Testis (tissue), 3 donors: Measurements from ENCODE around the gene CDON. TPM values are rescaled to one million over a fixed set of nuclear protein-coding genes. Genes with fewer than 3 reads are reported as not detected.
"Not testable (repeated sequence)": the region's sequence is repeated elsewhere in the genome, so short reads cannot be mapped to it uniquely, and the experiment has no call there.

Experiments used
- DNase-seq: peaks from one replicate; pipeline ENCODE4 v3.0.0-alpha.2; 2019
- H3K27ac ChIP-seq, 2 donors: fragments of 200-600 bp; sonication (generic); one replicate each; pipeline ENCODE4 v1.5.1; 2019
- H3K27me3 ChIP-seq: fragments of 200-600 bp; sonication (generic); one replicate; pipeline ENCODE4 v1.5.1; 2019
- H3K36me3 ChIP-seq: fragments of 200-600 bp; sonication (generic); one replicate; pipeline ENCODE4 v1.5.1; 2017; ENCODE audit warnings: low read depth; ENCODE audit errors: missing control alignments
- H3K4me1 ChIP-seq: fragments of 200-600 bp; sonication (generic); one replicate; pipeline ENCODE4 v1.5.1; 2019
- H3K4me3 ChIP-seq, 2 donors: fragments of 200-600 bp; sonication (generic); one replicate each; pipeline ENCODE4 v1.5.1; 2017 to 2019
- H3K9me3 ChIP-seq: fragments of 200-600 bp; sonication (generic); one replicate; pipeline ENCODE4 v1.5.1; 2017
- POLR2A ChIP-seq: fragments of 450-650 bp; IDR thresholded peaks from one replicate; pipeline ENCODE4 v1.6.1; 2017; ENCODE audit warnings: antibody characterized with exemption, mild to moderate bottlenecking, moderate library complexity
- whole genome bisulfite sequencing, 2 donors: methylation state at CpG; one replicate each; pipeline ENCODE4 v1.1.5; 2018; 5-methylcytosine and 5-hydroxymethylcytosine counted together
- intact Hi-C: fragments of 100-400 bp; cut with DNase I; formaldehyde crosslinking; loops from one replicate; pipeline ENCODE4 v1.15.1; 2023; ENCODE audit warnings: low total_unique reads
- polyA plus RNA-seq: library from polyadenylated mRNA; stranded (reverse); fragments of 350-450 nt; fragmentation: Illumina TruSeq; extraction: RNeasy Lipid Tissue Mini Kit (QIAGEN cat#74804); gene quantifications from one replicate; pipeline ENCODE4 v1.2.3, GENCODE V29; 2014; ENCODE audit warnings: low read depth, low replicate concordance; ENCODE audit not compliant: insufficient read depth
- total RNA-seq, 2 donors: library from RNA; depleted of rRNA; stranded (reverse); fragments of >200 nt; gene quantifications; one replicate each; pipeline ENCODE4 v1.2.3, GENCODE V29; 2016
- TF ChIP-seq, protein P1 (sequence below), 3 experiments: fragments of 450-650 bp in 2 of 3; fragments of 200-600 bp in 1 of 3; sonication (generic) in 1 of 3; IDR thresholded peaks; one replicate each; pipeline ENCODE4 v1.5.1; 2016 to 2019; ENCODE audit warnings: antibody characterized with exemption in 3 of 3, mild to moderate bottlenecking in 2 of 3, moderate library complexity in 1 of 3

The CDON gene
- total and polyA plus RNA-seq, 3 donors from 2014 or later: 20.6 to 27.7 (median 23.9) TPM

DNA sequence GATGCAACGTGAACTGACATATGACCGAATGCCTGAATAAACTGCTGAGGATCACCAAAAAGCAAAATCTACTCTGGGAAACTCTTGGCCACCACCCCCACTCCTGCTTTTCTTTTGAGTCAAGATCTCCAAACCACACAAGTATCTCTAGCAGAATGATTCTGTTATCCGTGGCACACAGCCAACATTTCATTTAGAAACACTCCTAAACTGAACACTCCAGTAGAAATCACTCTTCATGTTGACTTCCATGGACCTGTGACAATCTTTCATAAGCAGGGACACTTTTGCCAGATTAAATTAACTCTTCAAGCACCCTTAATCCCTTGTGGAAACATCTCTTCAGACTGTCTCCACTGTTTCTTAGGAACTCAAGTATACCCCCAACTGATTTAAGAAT, 72.4 kb downstream of the CDON start:
- DNase-seq: peak; percentile 32
- 49 to 61% methylated on average over 3 of the region's 3 CpGs for WGBS, 2 donors
- no peak overlapping the region for H3K27ac ChIP-seq

DNA sequence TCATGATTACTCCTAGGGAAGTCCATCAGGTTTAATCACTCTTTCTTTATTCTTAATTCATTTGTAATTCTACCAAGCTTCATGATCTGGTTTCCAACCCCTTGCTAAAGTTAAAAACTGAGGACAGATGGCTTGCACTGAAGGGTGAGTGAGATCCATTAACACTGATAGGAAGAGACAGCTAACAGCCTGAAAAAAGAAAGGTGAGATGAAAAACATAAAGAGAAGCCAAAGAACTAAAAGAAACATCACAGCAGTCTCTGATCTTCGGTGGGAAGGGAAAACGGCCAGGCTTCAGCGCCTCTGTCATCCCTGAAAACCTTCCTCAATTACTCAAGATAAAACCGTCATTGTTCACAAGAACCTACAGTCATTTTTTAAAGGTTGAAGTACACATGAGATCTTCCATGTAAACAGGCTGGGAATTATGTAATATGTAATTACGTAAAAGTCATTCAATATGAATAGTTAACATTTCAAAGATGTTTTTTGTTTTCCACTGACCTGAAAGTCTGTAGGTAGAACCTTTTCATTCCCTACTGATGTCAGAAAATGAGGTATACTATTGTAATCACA, 75.5 kb downstream of the CDON start:
- DNase-seq: no peak
- intact Hi-C loops: no loop called here
- TF ChIP-seq POLR2A: no peak
- TF ChIP-seq, protein P1, sequence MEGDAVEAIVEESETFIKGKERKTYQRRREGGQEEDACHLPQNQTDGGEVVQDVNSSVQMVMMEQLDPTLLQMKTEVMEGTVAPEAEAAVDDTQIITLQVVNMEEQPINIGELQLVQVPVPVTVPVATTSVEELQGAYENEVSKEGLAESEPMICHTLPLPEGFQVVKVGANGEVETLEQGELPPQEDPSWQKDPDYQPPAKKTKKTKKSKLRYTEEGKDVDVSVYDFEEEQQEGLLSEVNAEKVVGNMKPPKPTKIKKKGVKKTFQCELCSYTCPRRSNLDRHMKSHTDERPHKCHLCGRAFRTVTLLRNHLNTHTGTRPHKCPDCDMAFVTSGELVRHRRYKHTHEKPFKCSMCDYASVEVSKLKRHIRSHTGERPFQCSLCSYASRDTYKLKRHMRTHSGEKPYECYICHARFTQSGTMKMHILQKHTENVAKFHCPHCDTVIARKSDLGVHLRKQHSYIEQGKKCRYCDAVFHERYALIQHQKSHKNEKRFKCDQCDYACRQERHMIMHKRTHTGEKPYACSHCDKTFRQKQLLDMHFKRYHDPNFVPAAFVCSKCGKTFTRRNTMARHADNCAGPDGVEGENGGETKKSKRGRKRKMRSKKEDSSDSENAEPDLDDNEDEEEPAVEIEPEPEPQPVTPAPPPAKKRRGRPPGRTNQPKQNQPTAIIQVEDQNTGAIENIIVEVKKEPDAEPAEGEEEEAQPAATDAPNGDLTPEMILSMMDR (IDR thresholded peaks at IDR 0.05): no peak
- Histone ChIP-seq H3K4me1 (no peaks in the 10 kb centered on the region), H3K9me3 (no peaks in the 10 kb centered on the region), H3K36me3 (no peaks in the 10 kb centered on the region), H3K4me3 (no peak overlapping the region), H3K27me3 (no peaks in the 10 kb centered on the region), H3K27ac (no peak overlapping the region)
- 80 to 84% methylated on average over 5 of the region's 5 CpGs for WGBS, 2 donors

More for the DNA sequence above, 72.4 kb downstream of the CDON start:
- intact Hi-C loops: no loop called here
- H3K9me3 ChIP-seq: no peaks in the 10 kb centered on the region
- no peaks in the 10 kb centered on the region for H3K36me3 ChIP-seq
- H3K4me3 ChIP-seq: no peak overlapping the region
- H3K4me1 ChIP-seq: no peaks in the 10 kb centered on the region
- TF ChIP-seq POLR2A: no peak
- TF ChIP-seq, protein P1 (IDR thresholded peaks at IDR 0.05): no peak
- no peaks in the 10 kb centered on the region for H3K27me3 ChIP-seq

DNA sequence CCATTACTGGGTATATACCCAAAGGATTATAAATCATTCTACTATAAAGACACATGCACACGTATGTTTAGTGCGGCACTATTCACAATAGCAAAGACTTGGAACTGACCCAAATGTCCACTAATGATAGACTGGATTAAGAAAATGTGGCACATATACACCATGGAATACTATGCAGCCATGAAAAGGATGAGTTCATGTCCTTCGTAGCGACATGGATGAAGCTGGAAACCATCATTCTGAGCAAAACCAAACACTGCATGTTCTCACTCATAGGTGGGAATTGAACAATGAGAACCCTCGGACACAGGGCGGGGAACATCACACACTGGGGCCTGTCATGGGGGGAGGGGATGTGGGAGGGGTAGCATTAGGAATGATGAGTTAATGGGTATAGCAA, 76.7 kb downstream of the CDON start:
- DNase-seq, H3K9me3 ChIP-seq, H3K36me3 ChIP-seq, H3K27ac ChIP-seq, H3K4me1 ChIP-seq, intact Hi-C loops, H3K4me3 ChIP-seq, H3K27me3 ChIP-seq: not testable (repeated sequence)
- 98 to 99% methylated on average over 6 of the region's 6 CpGs for WGBS, 2 donors

DNA sequence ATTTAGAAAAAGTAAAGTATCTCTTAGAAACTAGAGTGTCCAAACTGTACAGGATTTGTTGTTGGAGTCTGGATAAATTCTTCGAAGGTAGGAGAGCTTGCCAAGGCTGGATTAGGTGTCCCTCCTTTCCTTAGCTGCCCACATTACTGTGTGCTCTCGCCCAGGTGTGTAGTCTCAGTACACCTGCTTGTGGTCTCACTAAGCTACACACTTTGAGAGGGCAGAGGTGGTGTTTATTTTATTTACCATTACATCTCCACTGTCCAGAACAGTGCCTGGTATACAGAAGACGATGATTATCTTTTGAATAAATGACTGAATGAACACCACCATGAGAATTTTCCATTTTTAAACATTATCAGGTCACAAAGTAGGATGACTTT, 80.3 kb downstream of the CDON start:
- peaks cover 7% of the 10 kb centered on the region for H3K4me1 ChIP-seq
- no peak overlapping the region for H3K4me3 ChIP-seq
- H3K9me3 ChIP-seq: no peaks in the 10 kb centered on the region
- 90 to 92% methylated on average over 3 of the region's 3 CpGs for WGBS, 2 donors
- intact Hi-C loops: no loop called here
- no peaks in the 10 kb centered on the region for H3K27me3 ChIP-seq
- TF ChIP-seq, protein P1 (IDR thresholded peaks at IDR 0.05): no peak
- no peak for TF ChIP-seq POLR2A
- no peak for DNase-seq
- no peak overlapping the region for H3K27ac ChIP-seq
- no peaks in the 10 kb centered on the region for H3K36me3 ChIP-seq

DNA sequence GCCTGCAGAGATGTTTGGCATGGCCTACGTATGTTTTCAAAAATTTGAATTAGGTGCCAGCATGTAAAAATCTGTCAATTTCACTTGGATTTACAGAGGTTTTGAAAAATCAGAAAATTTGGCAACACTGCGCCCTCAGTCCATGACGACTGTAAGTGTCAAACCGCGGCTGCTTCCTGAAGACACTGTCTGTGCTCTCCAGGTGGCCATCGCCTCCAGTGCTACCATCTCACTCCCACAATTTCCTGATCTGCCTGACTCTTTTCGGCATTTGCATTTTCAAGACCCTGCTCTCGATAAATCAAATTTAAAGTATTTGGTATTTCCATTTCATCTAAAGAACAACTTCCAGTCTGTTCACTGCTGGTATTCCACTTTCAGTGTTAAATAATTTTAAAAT, 82.2 kb downstream of the CDON start:
- no peak for DNase-seq
- no peaks in the 10 kb centered on the region for H3K27me3 ChIP-seq
- TF ChIP-seq, protein P1 (IDR thresholded peaks at IDR 0.05): no peak
- TF ChIP-seq POLR2A: no peak
- H3K4me1 ChIP-seq: peaks cover 7% of the 10 kb centered on the region
- no peak overlapping the region for H3K4me3 ChIP-seq
- H3K36me3 ChIP-seq: no peaks in the 10 kb centered on the region
- no peaks in the 10 kb centered on the region for H3K9me3 ChIP-seq
- WGBS, 2 donors: 92 to 94% methylated on average over 8 of the region's 8 CpGs
- intact Hi-C loops: no loop called here
- no peak overlapping the region for H3K27ac ChIP-seq
